OCI-LY1 (cell line): ENCODE data around the gene SLC35F4.

ENCODE experiments used
- H2AFZ ChIP-seq: fragments of 200-600 bp; sonication (generic), shearing (Covaris generic); 2 replicates; pipeline ENCODE4 v1.6.0; 2014; ENCODE audit warnings: antibody characterized with exemption, mild to moderate bottlenecking, low read length
- H3F3A ChIP-seq: fragments of 200-600 bp; sonication (generic), shearing (Covaris generic); 2 replicates; pipeline ENCODE4 v1.6.0; 2014; ENCODE audit warnings: mild to moderate bottlenecking, antibody characterized with exemption, low read length, moderate library complexity; ENCODE audit not compliant: insufficient read depth
- H3K27ac ChIP-seq: fragments of 200-600 bp; sonication (generic); 2 replicates; pipeline ENCODE4 v1.5.1; 2014; ENCODE audit warnings: low read length, mixed run types, mild to moderate bottlenecking, low read depth; ENCODE audit not compliant: poor library complexity, severe bottlenecking
- H3K27me3 ChIP-seq: fragments of 200-600 bp; sonication (generic); 2 replicates; pipeline ENCODE4 v1.6.0; 2014; ENCODE audit warnings: antibody characterized with exemption, mild to moderate bottlenecking, low read length, moderate library complexity; ENCODE audit not compliant: insufficient read depth
- H3K36me3 ChIP-seq: fragments of 200-600 bp; sonication (generic); 2 replicates; pipeline ENCODE4 v1.6.1; 2014; ENCODE audit warnings: mild to moderate bottlenecking, antibody characterized with exemption, low read length, moderate library complexity, mixed read lengths; ENCODE audit not compliant: insufficient read depth
- H3K4me1 ChIP-seq: fragments of 200-600 bp; sonication (generic); 2 replicates; pipeline ENCODE4 v1.5.1; 2014; ENCODE audit warnings: mild to moderate bottlenecking, low read length, moderate library complexity; ENCODE audit not compliant: insufficient read depth, severe bottlenecking
- H3K4me2 ChIP-seq: fragments of 200-600 bp; sonication (generic), shearing (Covaris generic); 2 replicates; pipeline ENCODE4 v1.6.1; 2014; ENCODE audit warnings: low read length
- H3K4me3 ChIP-seq: fragments of 200-600 bp; sonication (generic); 2 replicates; pipeline ENCODE4 v1.5.1; 2014; ENCODE audit warnings: low read length, low read depth, mild to moderate bottlenecking, mixed read lengths; ENCODE audit not compliant: poor library complexity, severe bottlenecking
- H3K79me2 ChIP-seq: fragments of 200-600 bp; shearing (Covaris generic); 2 replicates; pipeline ENCODE4 v1.6.1; 2016; ENCODE audit warnings: mixed run types, low read length, mixed read lengths; ENCODE audit not compliant: insufficient read depth
- H3K9ac ChIP-seq: fragments of 200-600 bp; sonication (generic), shearing (Covaris generic); 2 replicates; pipeline ENCODE4 v1.6.1; 2014; ENCODE audit warnings: mild to moderate bottlenecking, low read length, mixed read lengths
- H3K9me2 ChIP-seq: fragments of 200-600 bp; sonication (generic), shearing (Covaris generic); 2 replicates; pipeline ENCODE4 v1.6.1; 2014; ENCODE audit warnings: low read depth, mild to moderate bottlenecking, low read length, mixed read lengths
- H3K9me3 ChIP-seq: fragments of 200-600 bp; shearing (Covaris generic); 2 replicates; pipeline ENCODE4 v1.6.1; 2014; ENCODE audit warnings: low read length, mixed read lengths
- H4K20me1 ChIP-seq: fragments of 200-600 bp; sonication (generic), shearing (Covaris generic); 2 replicates; pipeline ENCODE4 v1.6.0; 2016; ENCODE audit warnings: mild to moderate bottlenecking, low read length; ENCODE audit not compliant: insufficient read depth
- EZH2 ChIP-seq: fragments of 200-600 bp; sonication (generic), shearing (Covaris generic); IDR thresholded peaks from 2 replicates; pipeline ENCODE4 v1.8.0; 2017; ENCODE audit warnings: borderline replicate concordance, mixed run types, mild to moderate bottlenecking, antibody characterized with exemption, low read length, moderate library complexity, mixed read lengths
- TF ChIP-seq, protein P1 (sequence below): fragments of 200-600 bp; sonication (generic), shearing (Covaris generic); IDR thresholded peaks from 2 replicates; pipeline ENCODE4 v1.5.1; 2017; ENCODE audit warnings: mild to moderate bottlenecking, antibody characterized with exemption, low read length, moderate library complexity, mixed read lengths

SLC35F4 gene

DNA sequence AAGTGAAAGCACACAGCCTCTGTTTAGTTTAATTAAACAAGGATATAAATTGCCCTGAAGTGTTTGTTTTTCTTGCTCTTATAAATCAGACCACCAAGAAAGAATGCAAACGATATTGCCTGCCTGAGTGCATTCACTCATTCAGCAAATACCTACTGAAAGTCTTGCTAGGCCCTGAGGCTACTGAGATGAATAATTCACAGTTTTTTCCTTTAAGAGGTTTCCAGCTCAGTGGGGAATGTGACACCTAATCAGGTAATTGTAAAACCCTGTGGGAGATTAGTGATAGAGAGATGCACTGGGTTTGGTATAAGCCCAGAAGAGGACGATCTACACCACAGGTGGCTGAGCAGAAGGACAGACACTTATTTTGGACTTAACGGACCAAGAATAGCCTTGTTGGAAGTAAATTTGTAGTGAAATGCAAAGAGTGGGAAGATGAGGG, 151.4 kb downstream of the SLC35F4 start:
- TF ChIP-seq, protein P1, sequence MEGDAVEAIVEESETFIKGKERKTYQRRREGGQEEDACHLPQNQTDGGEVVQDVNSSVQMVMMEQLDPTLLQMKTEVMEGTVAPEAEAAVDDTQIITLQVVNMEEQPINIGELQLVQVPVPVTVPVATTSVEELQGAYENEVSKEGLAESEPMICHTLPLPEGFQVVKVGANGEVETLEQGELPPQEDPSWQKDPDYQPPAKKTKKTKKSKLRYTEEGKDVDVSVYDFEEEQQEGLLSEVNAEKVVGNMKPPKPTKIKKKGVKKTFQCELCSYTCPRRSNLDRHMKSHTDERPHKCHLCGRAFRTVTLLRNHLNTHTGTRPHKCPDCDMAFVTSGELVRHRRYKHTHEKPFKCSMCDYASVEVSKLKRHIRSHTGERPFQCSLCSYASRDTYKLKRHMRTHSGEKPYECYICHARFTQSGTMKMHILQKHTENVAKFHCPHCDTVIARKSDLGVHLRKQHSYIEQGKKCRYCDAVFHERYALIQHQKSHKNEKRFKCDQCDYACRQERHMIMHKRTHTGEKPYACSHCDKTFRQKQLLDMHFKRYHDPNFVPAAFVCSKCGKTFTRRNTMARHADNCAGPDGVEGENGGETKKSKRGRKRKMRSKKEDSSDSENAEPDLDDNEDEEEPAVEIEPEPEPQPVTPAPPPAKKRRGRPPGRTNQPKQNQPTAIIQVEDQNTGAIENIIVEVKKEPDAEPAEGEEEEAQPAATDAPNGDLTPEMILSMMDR, result no peak
- TF ChIP-seq EZH2, result no peak
- Histone ChIP-seq H3K4me2 (no peak overlapping the region), H3K27me3 (no peaks in the 10 kb centered on the region), H3K36me3 (no peaks in the 10 kb centered on the region), H2AFZ (no peak overlapping the region), H3K9ac (no peak overlapping the region), H3K27ac (no peak overlapping the region), H3K79me2 (no peaks in the 10 kb centered on the region), H3K9me3 (no peaks in the 10 kb centered on the region), H3K9me2 (no peaks in the 10 kb centered on the region), H3K4me1 (no peaks in the 10 kb centered on the region), H3F3A (no peaks in the 10 kb centered on the region), H3K4me3 (no peak overlapping the region), H4K20me1 (no peaks in the 10 kb centered on the region)

- H3F3A ChIP-seq, result no peaks in the 10 kb centered on the region
- H2AFZ ChIP-seq, result no peak overlapping the region
- no peaks in the 10 kb centered on the region for H3K27me3 ChIP-seq
- H4K20me1 ChIP-seq, result no peaks in the 10 kb centered on the region
- H3K4me2 ChIP-seq, result no peak overlapping the region
- H3K9me3 ChIP-seq, result no peaks in the 10 kb centered on the region
- H3K9ac ChIP-seq, result no peak overlapping the region
- H3K4me3 ChIP-seq, result no peak overlapping the region
- TF ChIP-seq, protein P1, result no peak
- no peak for TF ChIP-seq EZH2
- no peaks in the 10 kb centered on the region for H3K4me1 ChIP-seq
- H3K79me2 ChIP-seq, result no peaks in the 10 kb centered on the region
- no peaks in the 10 kb centered on the region for H3K36me3 ChIP-seq
- H3K27ac ChIP-seq, result no peak overlapping the region
- no peaks in the 10 kb centered on the region for H3K9me2 ChIP-seq
Observed at GRCh38 chr14:57712698-57713097, 153.2 kb downstream of the SLC35F4 start.

GRCh38 chr14:57712102-57712501, 153.8 kb downstream of the SLC35F4 start:
- Histone ChIP-seq H3K9ac (no peak overlapping the region), H3K27me3 (no peaks in the 10 kb centered on the region), H3K9me2 (no peaks in the 10 kb centered on the region), H3K4me3 (no peak overlapping the region), H3K4me1 (no peaks in the 10 kb centered on the region), H3K4me2 (no peak overlapping the region), H3K27ac (no peak overlapping the region), H3K9me3 (no peaks in the 10 kb centered on the region), H3F3A (no peaks in the 10 kb centered on the region), H4K20me1 (no peaks in the 10 kb centered on the region), H3K79me2 (no peaks in the 10 kb centered on the region), H2AFZ (no peak overlapping the region), H3K36me3 (no peaks in the 10 kb centered on the region)
- TF ChIP-seq, protein P1, result no peak
- TF ChIP-seq EZH2, result no peak
